Measurements from ENCODE around the gene ZC3H6. TPM values are rescaled to one million over a fixed set of nuclear protein-coding genes. Genes with fewer than 3 reads are reported as not detected.

ZC3H6 gene
- total RNA-seq, 4 donors from 2014 or later: 10.3 to 38.5 (median 14.3) TPM

- H3K36me3 ChIP-seq: no peaks in the 10 kb centered on the region
- no peaks in the 10 kb centered on the region for H3K27me3 ChIP-seq
- no peak overlapping the region for H3K27ac ChIP-seq
- TF ChIP-seq, protein P1, sequence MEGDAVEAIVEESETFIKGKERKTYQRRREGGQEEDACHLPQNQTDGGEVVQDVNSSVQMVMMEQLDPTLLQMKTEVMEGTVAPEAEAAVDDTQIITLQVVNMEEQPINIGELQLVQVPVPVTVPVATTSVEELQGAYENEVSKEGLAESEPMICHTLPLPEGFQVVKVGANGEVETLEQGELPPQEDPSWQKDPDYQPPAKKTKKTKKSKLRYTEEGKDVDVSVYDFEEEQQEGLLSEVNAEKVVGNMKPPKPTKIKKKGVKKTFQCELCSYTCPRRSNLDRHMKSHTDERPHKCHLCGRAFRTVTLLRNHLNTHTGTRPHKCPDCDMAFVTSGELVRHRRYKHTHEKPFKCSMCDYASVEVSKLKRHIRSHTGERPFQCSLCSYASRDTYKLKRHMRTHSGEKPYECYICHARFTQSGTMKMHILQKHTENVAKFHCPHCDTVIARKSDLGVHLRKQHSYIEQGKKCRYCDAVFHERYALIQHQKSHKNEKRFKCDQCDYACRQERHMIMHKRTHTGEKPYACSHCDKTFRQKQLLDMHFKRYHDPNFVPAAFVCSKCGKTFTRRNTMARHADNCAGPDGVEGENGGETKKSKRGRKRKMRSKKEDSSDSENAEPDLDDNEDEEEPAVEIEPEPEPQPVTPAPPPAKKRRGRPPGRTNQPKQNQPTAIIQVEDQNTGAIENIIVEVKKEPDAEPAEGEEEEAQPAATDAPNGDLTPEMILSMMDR (IDR thresholded peaks at IDR 0.05): no peak
- TF ChIP-seq POLR2AphosphoS5 (IDR thresholded peaks at IDR 0.05) (no peak), POLR2A (IDR thresholded peaks at IDR 0.05) (no peak), EP300 (IDR thresholded peaks at IDR 0.05) (no peak)
- no peak for DNase-seq (ENCODE audit: low spot score in 2 of 2)
- 95% methylated on average over 3 of the region's 3 CpGs for WGBS
- H3K9me3 ChIP-seq: no peaks in the 10 kb centered on the region
- no peak overlapping the region for H3K4me3 ChIP-seq
- peaks cover 5% of the 10 kb centered on the region for H3K4me1 ChIP-seq
Observed at GRCh38 chr2:112260295-112260625, 15.1 kb upstream of the ZC3H6 start.

DNA sequence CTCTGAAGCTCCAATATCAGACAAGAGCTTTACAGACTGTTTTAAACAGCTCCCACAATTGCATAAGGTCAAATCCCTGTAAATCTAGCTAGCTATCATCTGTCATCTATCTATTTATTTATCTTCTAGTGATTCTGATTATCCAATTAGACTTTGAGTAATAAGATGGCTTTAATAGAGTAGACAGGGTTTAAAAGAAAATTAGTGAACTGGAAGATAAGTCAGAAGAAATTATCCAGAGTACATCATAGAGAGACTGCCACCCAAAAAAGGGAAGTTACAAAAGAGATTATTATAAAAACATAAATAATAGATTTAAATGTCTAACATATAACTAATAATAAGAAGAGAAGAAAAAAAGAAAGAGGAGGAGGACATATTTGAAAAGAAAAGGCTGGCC lies 12.5 kb upstream of the ZC3H6 start:
- H3K36me3 ChIP-seq: no peaks in the 10 kb centered on the region
- H3K27ac ChIP-seq: no peak overlapping the region
- no peaks in the 10 kb centered on the region for H3K27me3 ChIP-seq
- TF ChIP-seq POLR2AphosphoS5 (IDR thresholded peaks at IDR 0.05) (no peak), POLR2A (IDR thresholded peaks at IDR 0.05) (no peak), EP300 (IDR thresholded peaks at IDR 0.05) (no peak)
- TF ChIP-seq, protein P1 (IDR thresholded peaks at IDR 0.05): no peak
- no peak for DNase-seq (ENCODE audit: low spot score in 2 of 2)
- no peaks in the 10 kb centered on the region for H3K9me3 ChIP-seq
- peaks cover 4% of the 10 kb centered on the region for H3K4me1 ChIP-seq
- no peak overlapping the region for H3K4me3 ChIP-seq

- H3K27ac ChIP-seq: no peak overlapping the region
- 96% methylated on average over 1 of the region's 1 CpG for WGBS
- DNase-seq (ENCODE audit: low spot score in 2 of 2): no peak
- H3K4me1 ChIP-seq: no peaks in the 10 kb centered on the region
- no peak overlapping the region for H3K4me3 ChIP-seq
- TF ChIP-seq EP300 (IDR thresholded peaks at IDR 0.05) (no peak), POLR2A (IDR thresholded peaks at IDR 0.05) (no peak), POLR2AphosphoS5 (IDR thresholded peaks at IDR 0.05) (no peak)
- TF ChIP-seq, protein P1 (IDR thresholded peaks at IDR 0.05): no peak
- no peaks in the 10 kb centered on the region for H3K9me3 ChIP-seq
- no peaks in the 10 kb centered on the region for H3K27me3 ChIP-seq
- H3K36me3 ChIP-seq: no peaks in the 10 kb centered on the region
Observed at GRCh38 chr2:112268547-112268946, 6.8 kb upstream of the ZC3H6 start.

GRCh38 chr2:112272669-112273068 lies 2.7 kb upstream of the ZC3H6 start:
- Histone ChIP-seq H3K27ac (no peak overlapping the region), H3K4me3 (no peak overlapping the region), H3K4me1 (peaks cover 14% of the 10 kb centered on the region), H3K36me3 (no peaks in the 10 kb centered on the region), H3K9me3 (no peaks in the 10 kb centered on the region), H3K27me3 (no peaks in the 10 kb centered on the region)
- no peak for TF ChIP-seq POLR2AphosphoS5 (IDR thresholded peaks at IDR 0.05)
- no peak for TF ChIP-seq EP300 (IDR thresholded peaks at IDR 0.05)
- TF ChIP-seq, protein P1 (IDR thresholded peaks at IDR 0.05): no peak
- TF ChIP-seq POLR2A (IDR thresholded peaks at IDR 0.05): no peak
- DNase-seq (ENCODE audit: low spot score in 2 of 2): no peak
- 74% methylated on average over 5 of the region's 5 CpGs for WGBS

GRCh38 chr2:112273349-112273748 lies 2.0 kb upstream of the ZC3H6 start:
- Histone ChIP-seq H3K9me3 (no peaks in the 10 kb centered on the region), H3K4me1 (peaks cover 14% of the 10 kb centered on the region), H3K4me3 (no peak overlapping the region), H3K27ac (no peak overlapping the region), H3K36me3 (no peaks in the 10 kb centered on the region), H3K27me3 (no peaks in the 10 kb centered on the region)
- DNase-seq (ENCODE audit: low spot score in 2 of 2): no peak
- no peak for TF ChIP-seq POLR2AphosphoS5 (IDR thresholded peaks at IDR 0.05)
- TF ChIP-seq POLR2A (IDR thresholded peaks at IDR 0.05): no peak
- TF ChIP-seq, protein P1 (IDR thresholded peaks at IDR 0.05): no peak
- no peak for TF ChIP-seq EP300 (IDR thresholded peaks at IDR 0.05)
- 96% methylated on average over 5 of the region's 5 CpGs for WGBS
